Vagina (tissue), 2 donors: ENCODE data around the gene PPFIBP2. TPM values are rescaled to one million over a fixed set of nuclear protein-coding genes. Genes with fewer than 3 reads are reported as not detected.

Experiments used
- DNase-seq, 2 donors: peaks; one replicate each; pipeline ENCODE4 v3.0.0-alpha.2; 2017; ENCODE audit errors: extremely low spot score in 2 of 2
- H3K27ac ChIP-seq: fragments of 200-600 bp; sonication (generic); one replicate; pipeline ENCODE4 v1.5.1; 2019
- H3K27me3 ChIP-seq: fragments of 200-600 bp; sonication (generic); one replicate; pipeline ENCODE4 v1.5.1; 2019
- H3K36me3 ChIP-seq, 2 donors: fragments of 200-600 bp; sonication (generic); one replicate each; pipeline ENCODE4 v1.5.1; 2017 to 2019
- H3K4me1 ChIP-seq: fragments of 200-600 bp; sonication (generic); one replicate; pipeline ENCODE4 v1.5.1; 2019
- H3K4me3 ChIP-seq, 2 donors: fragments of 200-600 bp; sonication (generic); 1 replicate in 1 of 2; 2 replicates in 1 of 2; pipeline ENCODE4 v1.5.1; 2016 to 2019
- H3K9me3 ChIP-seq: fragments of 200-600 bp; sonication (generic); one replicate; pipeline ENCODE4 v1.5.1; 2019
- POLR2A ChIP-seq, 2 donors: fragments of 450-650 bp; IDR thresholded peaks; one replicate each; pipeline ENCODE4 v1.6.1; 2017; ENCODE audit warnings: antibody characterized with exemption in 2 of 2, mild to moderate bottlenecking in 2 of 2, moderate library complexity in 2 of 2
- POLR2AphosphoS5 ChIP-seq, 2 donors: sonication (generic); formaldehyde crosslinking; IDR thresholded peaks; one replicate each; pipeline ENCODE4 v1.9.0; 2017; ENCODE audit warnings: antibody characterized with exemption in 2 of 2, mild to moderate bottlenecking in 2 of 2, low read depth in 1 of 2; ENCODE audit not compliant: insufficient read depth in 1 of 2
- intact Hi-C: fragments of 100-400 bp; cut with DNase I; formaldehyde crosslinking; loops from one replicate; pipeline ENCODE4 v1.15.1; 2023
- total RNA-seq: library from RNA; depleted of rRNA; stranded (reverse); fragments of >200 nt; gene quantifications from one replicate; pipeline ENCODE4 v1.2.3, GENCODE V29; 2016
- TF ChIP-seq, protein P1 (sequence below), 3 experiments: fragments of 450-650 bp in 2 of 3; fragments of 200-600 bp in 1 of 3; sonication (generic) in 1 of 3; IDR thresholded peaks; one replicate each; pipeline ENCODE4 v1.5.1; 2017 to 2019; ENCODE audit warnings: antibody characterized with exemption in 3 of 3, mild to moderate bottlenecking in 2 of 3, moderate library complexity in 2 of 3

The PPFIBP2 gene
- total RNA-seq, 1 donor from 2014 or later = 48.1 TPM

DNA sequence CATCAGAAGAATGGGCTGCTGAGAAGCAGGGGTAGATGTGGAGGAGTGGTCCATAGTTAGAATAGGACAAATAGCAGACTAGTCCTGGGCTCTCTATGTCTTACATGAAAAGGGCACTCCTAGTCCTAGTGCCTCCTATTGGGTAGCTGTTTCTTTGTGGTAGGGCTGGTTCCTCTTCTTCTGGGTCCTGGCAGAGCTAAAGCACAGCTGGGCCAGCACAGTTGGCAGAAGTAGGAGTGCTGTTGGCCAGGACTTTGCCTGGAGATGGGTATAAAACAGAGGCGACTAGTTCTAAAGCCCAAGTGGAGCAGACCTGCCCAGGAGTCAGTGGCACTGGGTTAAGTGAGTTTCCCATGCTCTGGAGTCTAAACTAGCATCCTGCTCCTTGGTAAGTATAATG, 55.2 kb downstream of the PPFIBP2 start:
- intact Hi-C loops = no loop called here
- Histone ChIP-seq H3K4me3 (no peak overlapping the region), H3K9me3 (no peaks in the 10 kb centered on the region), H3K27ac (no peak overlapping the region), H3K36me3 (peaks cover 0 to 4% of the 10 kb centered on the region in 2 donors), H3K4me1 (peaks cover 10% of the 10 kb centered on the region), H3K27me3 (no peaks in the 10 kb centered on the region)
- no peak for DNase-seq
- TF ChIP-seq POLR2AphosphoS5 (IDR thresholded peaks at IDR 0.05; ENCODE audit: insufficient read depth in 1 of 2, low read depth in 1 of 2) (no peak), POLR2A (IDR thresholded peaks at IDR 0.05) (no peak)
- TF ChIP-seq, protein P1, sequence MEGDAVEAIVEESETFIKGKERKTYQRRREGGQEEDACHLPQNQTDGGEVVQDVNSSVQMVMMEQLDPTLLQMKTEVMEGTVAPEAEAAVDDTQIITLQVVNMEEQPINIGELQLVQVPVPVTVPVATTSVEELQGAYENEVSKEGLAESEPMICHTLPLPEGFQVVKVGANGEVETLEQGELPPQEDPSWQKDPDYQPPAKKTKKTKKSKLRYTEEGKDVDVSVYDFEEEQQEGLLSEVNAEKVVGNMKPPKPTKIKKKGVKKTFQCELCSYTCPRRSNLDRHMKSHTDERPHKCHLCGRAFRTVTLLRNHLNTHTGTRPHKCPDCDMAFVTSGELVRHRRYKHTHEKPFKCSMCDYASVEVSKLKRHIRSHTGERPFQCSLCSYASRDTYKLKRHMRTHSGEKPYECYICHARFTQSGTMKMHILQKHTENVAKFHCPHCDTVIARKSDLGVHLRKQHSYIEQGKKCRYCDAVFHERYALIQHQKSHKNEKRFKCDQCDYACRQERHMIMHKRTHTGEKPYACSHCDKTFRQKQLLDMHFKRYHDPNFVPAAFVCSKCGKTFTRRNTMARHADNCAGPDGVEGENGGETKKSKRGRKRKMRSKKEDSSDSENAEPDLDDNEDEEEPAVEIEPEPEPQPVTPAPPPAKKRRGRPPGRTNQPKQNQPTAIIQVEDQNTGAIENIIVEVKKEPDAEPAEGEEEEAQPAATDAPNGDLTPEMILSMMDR (IDR thresholded peaks at IDR 0.05) = no peak

GRCh38 chr11:7570241-7570640, 56.4 kb downstream of the PPFIBP2 start:
- H3K4me3 ChIP-seq = no peak overlapping the region
- peaks cover 11% of the 10 kb centered on the region for H3K4me1 ChIP-seq
- intact Hi-C loops = loop anchor here (5.0 kb wide), 1 partner anchor 97 kb away; no protein-coding TSS in a partner anchor
- H3K27me3 ChIP-seq = no peaks in the 10 kb centered on the region
- DNase-seq = no peak
- H3K27ac ChIP-seq = no peak overlapping the region
- no peaks in the 10 kb centered on the region for H3K9me3 ChIP-seq
- H3K36me3 ChIP-seq = peaks cover 0 to 4% of the 10 kb centered on the region in 2 donors
- TF ChIP-seq POLR2A (IDR thresholded peaks at IDR 0.05) = no peak
- TF ChIP-seq, protein P1 (IDR thresholded peaks at IDR 0.05) = no peak
- no peak for TF ChIP-seq POLR2AphosphoS5 (IDR thresholded peaks at IDR 0.05; ENCODE audit: insufficient read depth in 1 of 2, low read depth in 1 of 2)

GRCh38 chr11:7570938-7571521, 57.2 kb downstream of the PPFIBP2 start:
- Histone ChIP-seq H3K9me3 (no peaks in the 10 kb centered on the region), H3K27ac (no peak overlapping the region), H3K4me1 (peaks cover 19% of the 10 kb centered on the region), H3K27me3 (no peaks in the 10 kb centered on the region), H3K36me3 (no peaks in the 10 kb centered on the region), H3K4me3 (no peak overlapping the region)
- DNase-seq = no peak
- intact Hi-C loops = loop anchor here (5.0 kb wide), 1 partner anchor 96 kb away; no protein-coding TSS in a partner anchor
- TF ChIP-seq, protein P1 (IDR thresholded peaks at IDR 0.05) = no peak
- TF ChIP-seq POLR2AphosphoS5 (IDR thresholded peaks at IDR 0.05; ENCODE audit: insufficient read depth in 1 of 2, low read depth in 1 of 2) (no peak), POLR2A (IDR thresholded peaks at IDR 0.05) (no peak)

GRCh38 chr11:7571640-7572000, 57.8 kb downstream of the PPFIBP2 start:
- Histone ChIP-seq H3K27me3 (no peaks in the 10 kb centered on the region), H3K4me1 (peaks cover 25% of the 10 kb centered on the region), H3K36me3 (no peaks in the 10 kb centered on the region), H3K4me3 (no peak overlapping the region), H3K9me3 (no peaks in the 10 kb centered on the region), H3K27ac (peak overlapping the region; percentile 40)
- no peak for DNase-seq
- no peak for TF ChIP-seq POLR2A (IDR thresholded peaks at IDR 0.05)
- peak in 1 of 2 donors; percentile 35 for TF ChIP-seq POLR2AphosphoS5 (IDR thresholded peaks at IDR 0.05; ENCODE audit: insufficient read depth in 1 of 2, low read depth in 1 of 2)
- TF ChIP-seq, protein P1 (IDR thresholded peaks at IDR 0.05) = peak; percentile 87 to 91 (median 87)
- intact Hi-C loops = loop anchor here (5.0 kb wide), 1 partner anchor 96 kb away; no protein-coding TSS in a partner anchor

- no peak overlapping the region for H3K4me3 ChIP-seq
- H3K9me3 ChIP-seq = no peaks in the 10 kb centered on the region
- no peak for DNase-seq
- H3K4me1 ChIP-seq = peaks cover 30% of the 10 kb centered on the region
- H3K27me3 ChIP-seq = no peaks in the 10 kb centered on the region
- H3K36me3 ChIP-seq = no peaks in the 10 kb centered on the region
- peak overlapping the region; percentile 40 for H3K27ac ChIP-seq
- TF ChIP-seq POLR2AphosphoS5 (IDR thresholded peaks at IDR 0.05; ENCODE audit: insufficient read depth in 1 of 2, low read depth in 1 of 2) = no peak
- no peak for TF ChIP-seq POLR2A (IDR thresholded peaks at IDR 0.05)
- TF ChIP-seq, protein P1 (IDR thresholded peaks at IDR 0.05) = no peak
- intact Hi-C loops = loop anchor here (5.0 kb wide), 1 partner anchor 95 kb away; no protein-coding TSS in a partner anchor
Measured at GRCh38 chr11:7572001-7572712, 58.4 kb downstream of the PPFIBP2 start.
